SJCRH30 (cell line): ENCODE results near the gene BMP6. TPM values are rescaled to one million over a fixed set of nuclear protein-coding genes. Genes with fewer than 3 reads are reported as not detected.
"Not testable (repeated sequence)": the region's sequence is repeated elsewhere in the genome, so short reads cannot be mapped to it uniquely, and the experiment has no call there.

Experiments
- DNase-seq, 2 experiments: peaks; one replicate each; pipeline ENCODE4 v3.0.0-alpha.2; 2015 to 2020
- H3K27ac ChIP-seq: fragments of 250-450 bp; sonication (Bioruptor Pico); 2 replicates; pipeline ENCODE4 v1.5.1; 2020; ENCODE audit warnings: mild to moderate bottlenecking, moderate library complexity
- H3K27me3 ChIP-seq: fragments of 250-450 bp; sonication (Bioruptor Pico); 2 replicates; pipeline ENCODE4 v1.5.1; 2020; ENCODE audit warnings: mild to moderate bottlenecking, moderate library complexity
- H3K36me3 ChIP-seq: fragments of 250-450 bp; sonication (Bioruptor Pico); 2 replicates; pipeline ENCODE4 v1.5.1; 2020; ENCODE audit warnings: mild to moderate bottlenecking, moderate library complexity
- H3K4me1 ChIP-seq: fragments of 250-450 bp; sonication (Bioruptor Pico); 2 replicates; pipeline ENCODE4 v1.5.1; 2020; ENCODE audit warnings: mild to moderate bottlenecking, moderate library complexity
- H3K4me3 ChIP-seq: fragments of 250-450 bp; sonication (Bioruptor Pico); 2 replicates; pipeline ENCODE4 v1.5.1; 2020; ENCODE audit warnings: mild to moderate bottlenecking, moderate library complexity
- H3K9me3 ChIP-seq: fragments of 250-450 bp; sonication (Bioruptor Pico); replicated peaks from 2 replicates; pipeline ENCODE4 v1.5.1; 2020; ENCODE audit warnings: mild to moderate bottlenecking, moderate library complexity
- total RNA-seq: library from RNA; depleted of rRNA; stranded (reverse); fragments of >200 nt; shearing (Covaris generic); gene quantifications from 2 replicates; pipeline ENCODE4 v1.2.3, GENCODE V29; 2014

Gene BMP6
- total RNA-seq, 1 experiment from 2014 or later = 2.2 TPM

DNA sequence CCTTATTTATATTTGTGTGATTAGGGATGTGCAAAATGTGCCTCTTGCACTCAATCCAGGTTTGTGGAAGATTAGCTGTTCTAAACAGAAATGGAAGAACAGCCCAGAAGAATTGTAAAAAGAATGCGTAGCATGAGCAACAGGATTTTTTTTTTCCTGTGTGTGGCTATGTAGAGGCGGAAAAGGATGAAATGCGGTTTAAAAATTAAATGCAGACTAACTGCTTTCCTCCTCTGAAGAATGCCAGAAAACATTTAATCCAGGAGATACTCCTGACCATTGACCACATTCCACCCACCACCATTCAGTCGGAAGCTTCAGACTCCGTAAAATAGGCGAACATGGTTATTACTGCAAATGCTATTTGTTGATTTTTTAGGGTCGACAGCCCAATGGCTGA is 83.4 kb downstream of the BMP6 start:
- Histone ChIP-seq H3K27me3 (no peaks in the 10 kb centered on the region), H3K9me3 (no peaks in the 10 kb centered on the region), H3K27ac (no peak overlapping the region), H3K4me3 (no peak overlapping the region), H3K36me3 (no peaks in the 10 kb centered on the region), H3K4me1 (no peaks in the 10 kb centered on the region)
- DNase-seq = no peak

DNA sequence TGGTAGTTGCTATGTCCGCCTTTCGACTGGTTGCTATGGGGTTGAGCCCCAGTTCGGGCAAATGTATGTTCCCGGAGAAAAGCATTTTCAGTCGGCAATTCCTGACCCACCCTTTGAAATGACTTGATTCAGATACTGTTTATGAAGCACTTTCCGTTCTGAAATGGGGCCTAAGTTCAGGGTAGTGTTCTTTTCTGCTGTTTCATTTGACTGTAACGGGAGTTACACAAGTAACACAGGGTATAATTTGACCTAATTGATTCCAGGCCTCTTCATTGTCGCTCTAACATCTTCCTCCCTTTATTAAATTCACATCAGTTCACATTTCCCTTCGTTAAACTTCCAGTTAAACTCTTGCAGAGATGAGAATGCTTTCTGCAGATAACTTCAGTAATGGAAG is 85.5 kb downstream of the BMP6 start:
- H3K4me3 ChIP-seq = no peak overlapping the region
- H3K4me1 ChIP-seq = no peaks in the 10 kb centered on the region
- no peaks in the 10 kb centered on the region for H3K27me3 ChIP-seq
- H3K9me3 ChIP-seq = no peaks in the 10 kb centered on the region
- H3K36me3 ChIP-seq = no peaks in the 10 kb centered on the region
- H3K27ac ChIP-seq = no peak overlapping the region
- no peak for DNase-seq

DNA sequence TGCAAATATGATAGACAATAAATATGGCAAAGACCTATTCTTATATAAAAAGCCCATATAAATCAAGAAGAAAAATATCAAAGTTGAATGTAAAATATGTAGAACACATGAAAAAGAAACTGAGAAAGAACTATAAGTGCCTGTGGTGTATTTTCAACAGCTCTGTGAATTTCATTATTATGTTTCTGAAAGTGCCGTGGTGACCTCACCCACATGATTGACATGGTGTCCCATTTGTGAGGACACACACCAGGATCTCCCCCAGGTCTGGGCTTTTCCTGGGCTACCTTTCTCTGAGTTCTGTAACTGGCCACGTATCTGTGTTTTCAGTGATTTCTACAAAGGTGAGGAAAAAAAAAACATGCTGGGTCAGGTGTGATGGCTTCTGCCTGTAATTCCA is 86.7 kb downstream of the BMP6 start:
- Histone ChIP-seq H3K36me3 (no peaks in the 10 kb centered on the region), H3K27ac (no peak overlapping the region), H3K4me3 (no peak overlapping the region), H3K4me1 (no peaks in the 10 kb centered on the region), H3K9me3 (no peaks in the 10 kb centered on the region), H3K27me3 (no peaks in the 10 kb centered on the region)
- DNase-seq = no peak

DNA sequence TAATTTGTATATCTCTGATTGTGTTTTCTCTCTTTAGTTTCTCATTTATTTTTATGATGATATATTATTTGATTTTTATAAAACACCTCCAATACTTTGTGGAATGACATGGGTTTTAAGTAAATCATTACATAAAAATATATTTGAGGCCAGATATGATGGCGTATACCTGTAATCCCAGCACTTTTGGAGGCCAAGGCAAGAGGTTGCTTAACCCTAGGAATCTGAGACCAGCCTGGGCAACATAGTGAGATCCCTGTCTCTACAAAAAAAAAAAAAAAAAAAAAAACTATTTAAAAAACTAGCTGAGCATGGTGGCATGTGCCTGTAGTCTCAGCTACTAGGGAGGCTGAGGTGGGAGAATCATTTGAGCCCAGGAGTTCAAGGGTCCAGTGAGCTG is 87.3 kb downstream of the BMP6 start:
- H3K9me3 ChIP-seq = no peaks in the 10 kb centered on the region
- H3K27ac ChIP-seq = no peak overlapping the region
- H3K4me1 ChIP-seq = no peaks in the 10 kb centered on the region
- DNase-seq = no peak
- H3K27me3 ChIP-seq = no peaks in the 10 kb centered on the region
- no peaks in the 10 kb centered on the region for H3K36me3 ChIP-seq
- H3K4me3 ChIP-seq = no peak overlapping the region

DNA sequence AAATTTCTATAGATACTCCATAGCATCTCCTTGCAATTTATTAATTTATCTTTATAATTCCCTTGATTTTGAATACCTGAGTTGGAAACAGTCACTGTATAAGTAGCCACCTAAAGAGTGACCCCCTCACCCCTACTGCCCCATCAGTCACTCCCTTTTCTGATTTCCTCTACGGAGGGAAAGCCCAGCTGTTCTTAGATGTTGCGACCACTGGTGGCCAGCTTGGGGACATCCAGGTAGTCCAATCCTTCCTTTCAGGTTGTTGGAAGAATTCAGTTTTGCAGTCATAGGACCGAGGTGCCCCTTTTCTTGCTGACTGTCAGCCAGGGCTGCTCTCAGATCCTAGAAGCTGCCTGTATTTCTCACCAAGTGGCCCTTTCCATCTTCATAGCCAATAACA is 87.8 kb downstream of the BMP6 start:
- H3K4me1 ChIP-seq = no peaks in the 10 kb centered on the region
- H3K27me3 ChIP-seq = no peaks in the 10 kb centered on the region
- DNase-seq = no peak

DNA sequence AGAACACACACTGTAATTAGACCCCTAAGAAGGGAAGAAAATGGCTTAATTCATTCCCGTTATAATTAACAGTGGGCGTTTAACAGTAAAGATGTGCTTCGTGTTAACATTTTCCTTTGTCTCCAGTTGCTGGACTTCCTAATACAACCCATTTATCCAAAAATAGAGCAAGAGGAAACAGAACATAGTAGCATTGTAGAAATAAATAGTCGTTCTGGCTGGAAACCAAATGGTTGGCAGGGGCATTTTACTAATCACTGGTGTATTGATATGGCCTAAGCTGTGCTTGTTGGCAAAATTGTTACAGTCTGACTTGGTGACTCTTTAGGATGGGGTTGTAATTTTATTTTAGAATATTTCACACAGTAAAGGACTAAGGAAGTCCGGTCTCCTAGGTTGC is 89.8 kb downstream of the BMP6 start:
- Histone ChIP-seq H3K27ac (no peak overlapping the region), H3K4me3 (no peak overlapping the region), H3K4me1 (no peaks in the 10 kb centered on the region), H3K9me3 (no peaks in the 10 kb centered on the region), H3K36me3 (no peaks in the 10 kb centered on the region), H3K27me3 (no peaks in the 10 kb centered on the region)
- DNase-seq = no peak

More for the DNA sequence above, 87.8 kb downstream of the BMP6 start:
- Histone ChIP-seq H3K9me3 (no peaks in the 10 kb centered on the region), H3K27ac (no peak overlapping the region), H3K4me3 (no peak overlapping the region), H3K36me3 (no peaks in the 10 kb centered on the region)

DNA sequence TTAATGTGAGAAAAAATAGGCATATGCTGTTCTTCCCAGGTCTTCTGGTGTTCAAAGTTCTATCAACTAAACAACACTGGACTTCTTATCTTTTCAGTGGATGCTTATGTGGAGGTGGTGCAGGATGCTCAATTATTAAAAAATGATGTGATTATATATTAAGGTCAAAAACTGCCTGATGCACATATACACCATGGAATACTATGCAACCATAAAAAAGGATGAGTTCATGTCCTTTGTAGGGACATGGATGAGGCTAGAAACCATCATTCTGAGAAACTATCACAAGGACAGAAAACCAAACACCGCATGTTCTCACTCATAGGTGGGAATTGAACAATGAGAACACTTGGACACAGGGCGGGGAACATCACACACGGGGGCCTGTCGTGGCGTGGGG is 91.3 kb downstream of the BMP6 start:
- not testable (repeated sequence) for H3K36me3 ChIP-seq, H3K4me3 ChIP-seq, H3K9me3 ChIP-seq, DNase-seq, H3K27ac ChIP-seq, H3K4me1 ChIP-seq, H3K27me3 ChIP-seq

DNA sequence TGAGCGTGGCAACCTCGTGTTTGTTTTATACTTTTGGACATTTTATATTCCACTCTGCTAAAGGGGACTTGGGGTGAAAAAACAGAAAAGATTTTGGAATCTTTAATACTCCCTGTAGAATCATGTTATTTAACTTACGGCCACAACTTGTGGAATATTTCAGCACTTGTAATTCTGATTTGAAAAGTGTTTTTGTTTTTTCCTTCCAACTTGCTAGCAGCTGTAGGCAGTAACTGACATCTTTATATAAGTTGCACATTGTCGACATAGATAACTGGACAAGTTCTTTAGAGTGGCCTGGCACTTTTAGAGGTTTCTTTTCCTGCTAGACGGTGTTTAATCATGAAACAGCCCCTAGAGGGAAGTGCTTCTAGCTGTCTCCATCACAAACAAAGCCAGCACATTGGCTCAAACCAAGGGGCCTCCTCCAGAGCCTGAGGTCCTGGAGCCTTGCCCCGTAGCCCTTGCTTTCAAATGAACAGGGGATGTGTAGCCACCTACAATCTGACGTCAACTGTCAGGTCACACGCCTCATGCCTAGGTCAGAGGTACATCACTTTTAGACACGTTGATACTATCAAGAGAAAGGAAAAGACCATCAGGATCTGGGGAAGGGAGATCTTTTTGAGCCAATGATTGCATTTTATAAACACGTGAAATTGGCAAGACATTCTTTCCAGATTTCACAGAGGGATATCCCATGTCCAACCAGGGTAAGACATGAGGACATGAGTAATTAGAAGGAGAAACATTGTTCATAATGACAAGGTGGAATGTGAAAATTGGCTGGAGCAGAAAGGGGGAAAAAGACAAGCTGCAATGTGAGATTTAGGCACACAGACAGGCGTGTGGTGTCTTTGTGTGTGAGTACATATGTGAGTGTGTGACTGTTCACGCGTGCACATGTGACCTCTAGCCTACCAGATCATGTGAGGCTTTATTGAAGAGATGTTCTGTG is 92.6 kb downstream of the BMP6 start:
- H3K9me3 ChIP-seq = no peaks in the 10 kb centered on the region
- DNase-seq = no peak
- no peaks in the 10 kb centered on the region for H3K4me1 ChIP-seq
- H3K4me3 ChIP-seq = no peak overlapping the region
- H3K36me3 ChIP-seq = no peaks in the 10 kb centered on the region
- H3K27ac ChIP-seq = no peak overlapping the region
- H3K27me3 ChIP-seq = no peaks in the 10 kb centered on the region

DNA sequence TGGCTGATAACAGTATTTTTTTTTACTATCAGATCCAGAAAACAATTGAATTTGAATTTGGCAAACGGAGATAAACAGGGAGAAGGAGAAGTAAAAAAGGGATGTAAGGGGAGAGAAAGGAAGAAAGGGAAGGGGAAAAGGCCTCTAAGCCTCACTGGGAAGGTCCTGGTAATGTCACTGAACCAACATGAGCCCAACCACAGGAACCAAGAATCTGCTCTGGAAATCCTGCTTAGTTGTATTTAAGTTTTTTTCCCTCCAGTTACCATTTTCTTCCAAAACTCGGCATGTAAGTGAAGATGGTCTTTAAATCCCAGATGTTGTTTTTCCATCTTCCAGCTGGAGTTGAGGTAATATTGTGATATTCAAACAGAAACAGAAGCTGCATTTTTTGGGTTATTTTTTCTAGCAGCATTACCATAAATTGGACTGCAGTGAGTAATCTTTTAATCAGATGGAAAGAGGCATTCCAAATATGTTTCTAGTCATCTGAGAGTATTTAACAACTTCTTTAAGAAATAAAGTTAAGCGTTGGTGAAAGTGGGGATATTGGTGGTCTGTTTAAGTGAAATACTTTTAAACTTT is 93.6 kb downstream of the BMP6 start:
- no peaks in the 10 kb centered on the region for H3K9me3 ChIP-seq
- DNase-seq = no peak
- no peaks in the 10 kb centered on the region for H3K4me1 ChIP-seq
- H3K27me3 ChIP-seq = no peaks in the 10 kb centered on the region
- H3K27ac ChIP-seq = no peak overlapping the region
- H3K4me3 ChIP-seq = no peak overlapping the region
- H3K36me3 ChIP-seq = no peaks in the 10 kb centered on the region

DNA sequence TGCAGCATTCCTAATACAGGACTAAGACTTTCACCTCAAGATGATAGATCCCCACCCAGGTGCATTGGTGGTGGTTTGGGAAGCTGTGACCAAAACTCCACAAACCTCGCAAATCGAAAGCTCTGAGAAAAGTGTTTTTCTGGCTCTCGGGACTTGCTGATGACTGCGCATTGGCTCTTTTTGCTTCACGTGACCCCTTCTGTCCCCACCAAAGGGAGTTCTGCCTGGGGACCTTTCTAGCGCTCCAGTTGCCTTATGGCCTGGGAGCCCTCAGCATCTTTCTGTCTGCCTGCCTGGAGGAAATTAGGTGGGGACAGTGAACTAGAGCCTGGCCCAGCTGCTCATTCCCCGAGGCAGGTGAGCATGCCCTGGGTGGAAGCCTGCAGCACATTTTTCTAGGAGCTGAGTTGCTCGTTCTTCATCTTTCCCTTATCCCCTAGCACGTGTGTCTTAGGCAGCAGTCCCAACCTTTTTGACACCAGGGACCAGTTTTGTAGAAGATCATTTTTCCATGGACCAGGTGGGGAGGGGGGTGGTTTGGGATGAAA is 94.5 kb downstream of the BMP6 start:
- Histone ChIP-seq H3K36me3 (no peaks in the 10 kb centered on the region), H3K27me3 (no peaks in the 10 kb centered on the region)

DNA sequence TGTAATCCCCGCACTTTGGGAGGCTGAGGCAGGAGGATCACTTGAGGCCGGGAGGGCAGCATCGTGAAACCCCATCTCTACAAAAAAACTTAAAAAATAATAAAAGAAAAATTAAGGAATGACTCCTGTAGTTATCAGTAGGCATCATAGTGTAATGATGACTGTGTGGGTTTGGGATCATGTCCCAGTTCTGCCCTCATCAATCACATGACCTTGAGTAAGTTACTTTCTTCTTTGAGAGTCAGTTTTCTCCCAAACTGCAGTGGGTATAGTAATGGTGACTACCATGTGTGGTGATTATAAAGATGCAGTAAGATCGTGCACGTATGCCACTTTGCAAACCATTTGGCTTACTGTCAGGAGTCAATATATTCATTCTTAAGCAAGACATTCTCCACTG is 95.5 kb downstream of the BMP6 start:
- no peaks in the 10 kb centered on the region for H3K9me3 ChIP-seq
- no peak for DNase-seq
- H3K27me3 ChIP-seq = no peaks in the 10 kb centered on the region

More for the DNA sequence above, 94.5 kb downstream of the BMP6 start:
- Histone ChIP-seq H3K9me3 (no peaks in the 10 kb centered on the region), H3K4me1 (no peaks in the 10 kb centered on the region), H3K27ac (no peak overlapping the region), H3K4me3 (no peak overlapping the region)
- DNase-seq = no peak

DNA sequence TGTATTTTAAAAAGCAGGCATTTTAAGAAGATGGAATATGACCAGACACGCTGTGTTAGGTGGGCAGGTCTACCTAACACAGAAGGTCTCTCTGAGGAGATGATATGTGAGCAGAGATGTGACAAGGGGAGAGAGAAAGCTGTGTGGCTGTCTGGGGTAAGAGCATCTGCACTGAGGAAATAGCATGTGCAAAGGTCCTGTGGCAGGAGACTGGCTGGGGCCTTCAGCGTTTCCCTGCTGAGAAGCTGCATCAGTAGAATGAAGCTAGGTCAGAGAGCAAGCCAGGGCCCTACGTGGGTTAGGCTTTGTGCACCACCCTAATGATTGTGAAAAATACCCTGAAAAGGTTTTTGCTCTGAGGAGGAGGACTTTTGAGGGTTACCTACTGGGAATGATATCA is 97.7 kb downstream of the BMP6 start:
- H3K4me3 ChIP-seq = no peak overlapping the region
- no peak overlapping the region for H3K27ac ChIP-seq
- DNase-seq = no peak
- no peaks in the 10 kb centered on the region for H3K36me3 ChIP-seq
- no peaks in the 10 kb centered on the region for H3K27me3 ChIP-seq
- H3K4me1 ChIP-seq = no peaks in the 10 kb centered on the region
- H3K9me3 ChIP-seq = no peaks in the 10 kb centered on the region

More for the DNA sequence above, 95.5 kb downstream of the BMP6 start:
- no peaks in the 10 kb centered on the region for H3K36me3 ChIP-seq
- no peaks in the 10 kb centered on the region for H3K4me1 ChIP-seq
- no peak overlapping the region for H3K4me3 ChIP-seq
- H3K27ac ChIP-seq = no peak overlapping the region

DNA sequence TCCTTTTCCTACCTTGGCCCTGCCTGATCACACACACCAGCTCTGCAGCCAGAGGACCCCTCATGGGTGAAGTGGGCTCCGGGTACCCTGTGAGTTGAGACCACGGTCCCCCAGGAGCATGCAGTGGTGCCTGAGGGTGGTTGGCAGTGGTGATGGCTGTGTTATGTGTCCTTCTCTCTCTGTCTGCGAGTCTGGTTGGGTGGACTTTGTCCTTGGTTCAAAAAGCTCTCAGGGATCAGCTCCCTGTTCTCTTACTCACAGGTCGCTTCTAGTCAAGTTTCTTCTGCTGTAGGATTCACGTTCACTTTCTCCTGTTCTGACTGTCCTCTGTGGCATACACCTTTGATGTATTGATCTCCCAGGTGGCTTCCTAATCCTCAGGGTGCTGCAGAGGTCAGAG is 100.1 kb downstream of the BMP6 start:
- no peaks in the 10 kb centered on the region for H3K4me1 ChIP-seq
- H3K9me3 ChIP-seq = no peaks in the 10 kb centered on the region
- H3K36me3 ChIP-seq = no peaks in the 10 kb centered on the region
- H3K27me3 ChIP-seq = no peaks in the 10 kb centered on the region
- DNase-seq = no peak
- no peak overlapping the region for H3K4me3 ChIP-seq
- H3K27ac ChIP-seq = no peak overlapping the region

DNA sequence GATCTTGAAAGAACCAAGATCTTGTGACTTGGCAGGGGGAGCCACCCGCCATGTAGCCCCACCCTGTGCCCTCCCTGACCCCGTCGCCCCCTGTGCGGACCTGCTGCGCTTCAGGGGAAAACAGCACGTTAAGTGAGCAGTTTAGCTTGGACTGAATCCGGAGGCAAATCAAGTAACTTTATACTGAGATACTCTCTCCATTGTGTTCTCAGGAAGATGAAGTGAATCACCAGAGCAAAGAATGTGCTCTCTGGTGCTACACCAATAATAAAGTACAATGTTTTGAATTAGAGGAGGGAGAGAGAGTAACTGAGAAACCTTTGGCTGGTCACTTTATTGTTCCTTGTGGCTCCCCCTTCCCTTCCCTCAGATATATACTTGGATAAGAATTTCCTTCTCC is 101.2 kb downstream of the BMP6 start:
- Histone ChIP-seq H3K9me3 (no peaks in the 10 kb centered on the region), H3K4me3 (no peak overlapping the region), H3K4me1 (no peaks in the 10 kb centered on the region), H3K27me3 (no peaks in the 10 kb centered on the region), H3K27ac (no peak overlapping the region), H3K36me3 (no peaks in the 10 kb centered on the region)
- no peak for DNase-seq

DNA sequence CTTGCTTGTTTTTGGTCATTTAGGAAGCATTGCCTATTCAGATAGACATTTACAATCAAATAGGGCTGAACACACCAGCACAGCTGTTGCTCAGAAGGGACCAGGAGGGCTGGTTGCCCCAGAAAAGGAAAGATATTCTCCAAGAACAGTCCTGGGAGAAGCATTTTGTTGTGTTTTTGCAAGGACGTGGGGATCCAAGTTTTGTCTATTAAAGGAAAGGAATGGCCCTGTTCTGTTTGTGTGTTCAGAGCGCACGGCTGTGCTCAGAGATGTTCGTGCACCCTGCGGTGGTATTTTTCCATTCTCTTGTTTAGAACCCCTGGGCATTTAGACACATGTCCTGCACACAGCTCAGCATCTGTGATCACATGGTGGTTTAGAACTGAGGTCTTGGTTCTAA is 102.2 kb downstream of the BMP6 start:
- H3K36me3 ChIP-seq = no peaks in the 10 kb centered on the region
- no peaks in the 10 kb centered on the region for H3K27me3 ChIP-seq
- no peak overlapping the region for H3K4me3 ChIP-seq
- no peaks in the 10 kb centered on the region for H3K9me3 ChIP-seq
- H3K27ac ChIP-seq = no peak overlapping the region
- DNase-seq = no peak
- H3K4me1 ChIP-seq = no peaks in the 10 kb centered on the region
